LNCAP (cell line): ENCODE results near the gene AMZ1.
A peak's percentile ranks its signal among the peaks of the same experiment; 100 is the strongest.

Experiments used
- TF ChIP-seq, protein P1 (sequence below): fragments of 450-650 bp; IDR thresholded peaks from 2 replicates; pipeline ENCODE4 v1.5.1; 2017; ENCODE audit warnings: mild to moderate bottlenecking

AMZ1 gene

DNA sequence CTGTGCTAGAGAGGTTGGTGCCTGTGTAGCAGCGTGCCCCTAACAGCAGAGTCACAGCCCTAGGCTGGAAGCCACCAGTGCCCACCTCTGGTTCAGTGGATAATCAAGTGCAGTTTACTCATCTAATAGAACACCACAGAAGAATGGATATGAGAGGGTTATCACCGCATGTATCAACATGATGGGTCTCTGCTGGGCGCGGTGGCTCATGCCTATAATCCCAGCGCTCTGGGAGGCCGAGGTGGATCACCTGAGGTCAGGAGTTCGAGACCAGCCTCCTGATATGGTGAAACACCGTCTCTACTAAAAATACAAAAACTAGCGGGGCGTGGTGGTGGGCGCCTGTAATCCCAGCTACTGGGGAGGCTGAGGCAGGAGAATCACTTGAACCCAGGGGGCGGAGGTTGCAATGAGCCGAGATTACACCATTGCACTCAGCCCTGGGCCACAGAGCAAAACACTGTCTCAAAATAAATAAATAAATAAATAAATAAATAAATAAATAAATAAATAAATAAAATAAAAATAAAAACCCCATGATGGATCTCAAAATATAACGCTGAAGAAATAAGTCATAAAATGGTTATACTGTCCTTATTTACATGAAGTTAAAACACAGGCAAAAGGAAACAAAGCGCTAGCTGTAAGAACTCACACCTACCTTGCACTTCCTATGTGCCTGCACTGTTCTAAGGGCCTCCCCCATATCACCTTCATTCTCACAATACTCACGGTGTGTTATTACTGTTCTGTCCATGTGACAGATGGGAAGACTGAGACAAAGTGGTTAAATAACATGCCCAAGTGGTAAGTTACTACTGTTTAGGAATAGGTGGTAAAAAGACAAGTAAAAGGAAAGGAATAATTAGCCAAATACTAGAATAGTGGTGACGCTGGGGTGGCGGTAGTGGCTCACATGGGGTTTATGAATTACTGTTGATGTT lies 70.9 kb downstream of the AMZ1 start:
- TF ChIP-seq, protein P1, sequence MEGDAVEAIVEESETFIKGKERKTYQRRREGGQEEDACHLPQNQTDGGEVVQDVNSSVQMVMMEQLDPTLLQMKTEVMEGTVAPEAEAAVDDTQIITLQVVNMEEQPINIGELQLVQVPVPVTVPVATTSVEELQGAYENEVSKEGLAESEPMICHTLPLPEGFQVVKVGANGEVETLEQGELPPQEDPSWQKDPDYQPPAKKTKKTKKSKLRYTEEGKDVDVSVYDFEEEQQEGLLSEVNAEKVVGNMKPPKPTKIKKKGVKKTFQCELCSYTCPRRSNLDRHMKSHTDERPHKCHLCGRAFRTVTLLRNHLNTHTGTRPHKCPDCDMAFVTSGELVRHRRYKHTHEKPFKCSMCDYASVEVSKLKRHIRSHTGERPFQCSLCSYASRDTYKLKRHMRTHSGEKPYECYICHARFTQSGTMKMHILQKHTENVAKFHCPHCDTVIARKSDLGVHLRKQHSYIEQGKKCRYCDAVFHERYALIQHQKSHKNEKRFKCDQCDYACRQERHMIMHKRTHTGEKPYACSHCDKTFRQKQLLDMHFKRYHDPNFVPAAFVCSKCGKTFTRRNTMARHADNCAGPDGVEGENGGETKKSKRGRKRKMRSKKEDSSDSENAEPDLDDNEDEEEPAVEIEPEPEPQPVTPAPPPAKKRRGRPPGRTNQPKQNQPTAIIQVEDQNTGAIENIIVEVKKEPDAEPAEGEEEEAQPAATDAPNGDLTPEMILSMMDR = no peak

GRCh38 chr7:2759736-2760097 lies 71.7 kb downstream of the AMZ1 start:
- TF ChIP-seq, protein P1 = no peak

DNA sequence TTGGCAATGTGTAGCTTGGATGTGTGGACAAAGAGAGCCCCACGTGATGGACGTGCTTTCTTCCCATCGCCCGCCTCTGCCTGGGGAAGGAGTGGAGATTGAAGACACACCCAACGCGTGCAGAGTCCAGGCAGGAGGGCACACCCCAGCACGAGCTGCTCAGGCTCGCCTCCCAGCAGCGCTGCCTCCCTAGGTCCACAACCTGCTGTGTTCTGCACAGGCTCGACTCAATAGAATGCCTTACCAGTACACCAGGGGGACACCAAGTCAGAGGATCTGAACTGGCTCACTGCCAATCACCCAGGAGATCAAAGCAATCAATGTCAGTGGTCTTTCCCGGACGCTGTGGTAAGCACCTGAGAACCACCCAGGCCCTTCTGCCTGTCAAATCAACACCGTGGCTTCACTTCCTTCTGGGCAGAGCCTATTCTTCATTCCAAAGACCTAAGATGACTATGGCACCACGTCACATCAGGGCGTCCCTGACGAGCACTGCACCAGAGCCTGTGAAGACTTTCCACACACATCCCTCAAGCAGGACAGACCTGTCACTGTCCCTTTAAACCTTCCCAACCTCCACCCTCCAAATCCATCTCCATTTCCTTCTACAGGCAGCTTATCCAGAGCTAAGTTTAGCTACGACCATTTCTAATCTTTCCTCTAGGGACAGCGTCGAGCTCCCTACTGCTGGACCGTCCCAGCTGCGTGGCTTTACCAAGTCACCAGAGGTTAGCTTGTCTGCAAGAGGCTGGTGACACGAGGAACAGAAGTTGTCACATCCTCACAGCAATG lies 72.3 kb downstream of the AMZ1 start:
- TF ChIP-seq, protein P1 = peak; percentile 55

GRCh38 chr7:2761131-2761624 lies 73.2 kb downstream of the AMZ1 start:
- TF ChIP-seq, protein P1 = no peak

GRCh38 chr7:2761801-2762497 lies 73.9 kb downstream of the AMZ1 start:
- TF ChIP-seq, protein P1 = no peak

DNA sequence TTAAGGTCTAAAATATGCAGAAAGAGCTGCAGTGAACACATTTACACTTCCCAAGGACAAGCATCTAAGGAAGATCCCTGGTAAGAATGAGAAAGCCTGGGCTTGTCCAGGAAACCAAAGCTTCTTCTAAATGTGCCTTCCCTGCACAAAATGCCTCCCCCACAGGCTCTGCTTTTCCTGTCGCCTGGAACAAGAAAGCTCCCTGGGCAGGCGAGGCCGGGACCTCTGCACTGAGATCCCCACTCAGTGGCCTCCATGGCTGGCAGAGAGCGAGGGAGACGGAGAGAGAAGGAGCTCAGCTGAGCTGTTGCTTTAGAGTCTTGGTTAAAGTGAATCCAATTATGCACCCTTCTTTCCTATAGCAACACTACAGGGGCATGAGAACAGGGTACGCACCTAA lies 75.6 kb downstream of the AMZ1 start:
- TF ChIP-seq, protein P1 = no peak

GRCh38 chr7:2764621-2765020 lies 76.6 kb downstream of the AMZ1 start:
- TF ChIP-seq, protein P1 = no peak
